AML-193 (cell line): ENCODE results near the gene RSPH1.
A peak's percentile ranks its signal among the peaks of the same experiment; 100 is the strongest.

Experiments used
- DNase-seq, 2 experiments: peaks; one replicate each; lab custom pipeline; 2025; lab: John Stamatoyannopoulos, UW

Gene RSPH1

DNA sequence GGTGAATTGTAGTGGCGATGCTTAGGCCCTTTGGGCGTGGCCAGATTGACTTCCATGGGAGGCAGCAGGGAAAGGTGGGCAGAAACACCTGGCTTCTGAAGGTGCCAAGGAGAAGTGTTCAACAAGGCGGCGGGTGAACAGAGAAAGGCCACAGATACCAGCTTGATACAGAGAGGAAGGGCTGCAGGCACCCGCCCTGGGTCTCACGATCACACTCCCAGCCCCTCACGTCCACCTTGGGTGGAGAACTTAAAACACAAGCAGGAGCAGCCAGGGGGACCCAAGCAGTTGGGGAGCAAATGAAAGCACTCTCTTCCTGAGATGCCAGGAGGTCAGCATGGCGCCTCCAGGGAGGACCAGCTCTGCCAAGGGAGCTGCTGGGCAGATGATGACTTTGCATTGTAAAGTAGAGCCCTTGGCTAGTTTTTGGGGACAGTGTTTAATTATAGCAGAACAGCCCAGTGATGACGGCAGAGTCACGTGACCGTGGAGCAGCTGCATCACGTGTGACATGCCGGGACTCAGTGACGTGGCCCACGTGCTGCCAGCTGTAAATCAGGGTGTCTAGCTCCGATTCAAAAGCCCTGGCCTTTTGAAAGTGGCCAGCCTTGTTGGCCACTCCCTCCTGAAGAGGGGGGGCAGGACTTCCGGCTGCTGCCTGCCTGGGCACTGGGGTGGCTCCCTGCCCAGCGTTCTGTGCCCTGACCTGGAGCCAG, 36.6 kb upstream of the RSPH1 start:
- no peak for DNase-seq

DNA sequence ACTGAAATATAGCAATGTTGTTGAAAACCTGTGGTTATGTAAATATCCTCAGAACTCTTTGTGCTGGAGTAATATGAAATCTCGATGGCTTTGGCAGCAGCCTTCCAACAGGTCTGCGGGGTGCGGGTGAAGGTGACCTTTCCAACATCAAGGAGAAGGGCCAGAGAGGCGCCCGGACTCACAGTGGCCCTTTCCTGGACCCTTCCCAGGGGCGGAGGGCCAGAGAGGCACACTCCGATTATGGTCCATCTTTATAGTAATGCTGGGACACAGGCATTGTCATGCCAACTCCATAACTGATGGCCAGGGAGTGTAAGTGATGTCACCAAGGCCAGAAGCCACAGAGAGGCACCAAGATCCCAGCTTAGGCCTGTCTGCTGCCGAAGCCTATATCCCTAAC, 35.7 kb upstream of the RSPH1 start:
- DNase-seq, result no peak

DNA sequence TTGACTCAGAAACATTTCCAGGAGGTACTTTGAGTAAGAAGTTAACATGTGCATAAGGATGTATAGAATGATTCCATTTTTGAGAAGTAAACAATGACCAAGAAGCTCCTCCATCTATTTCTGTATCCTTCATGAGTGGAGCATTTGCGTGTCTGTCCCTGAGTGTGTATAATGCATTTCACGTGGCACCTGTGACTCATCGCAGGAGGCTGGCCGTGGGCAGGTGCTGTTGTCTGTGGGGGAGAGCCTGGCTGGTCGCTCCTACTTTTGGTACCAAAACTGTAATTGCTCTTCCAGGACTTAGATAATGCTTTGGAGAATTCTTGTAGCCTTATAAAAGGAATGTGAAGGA, 34.1 kb upstream of the RSPH1 start:
- no peak for DNase-seq

DNA sequence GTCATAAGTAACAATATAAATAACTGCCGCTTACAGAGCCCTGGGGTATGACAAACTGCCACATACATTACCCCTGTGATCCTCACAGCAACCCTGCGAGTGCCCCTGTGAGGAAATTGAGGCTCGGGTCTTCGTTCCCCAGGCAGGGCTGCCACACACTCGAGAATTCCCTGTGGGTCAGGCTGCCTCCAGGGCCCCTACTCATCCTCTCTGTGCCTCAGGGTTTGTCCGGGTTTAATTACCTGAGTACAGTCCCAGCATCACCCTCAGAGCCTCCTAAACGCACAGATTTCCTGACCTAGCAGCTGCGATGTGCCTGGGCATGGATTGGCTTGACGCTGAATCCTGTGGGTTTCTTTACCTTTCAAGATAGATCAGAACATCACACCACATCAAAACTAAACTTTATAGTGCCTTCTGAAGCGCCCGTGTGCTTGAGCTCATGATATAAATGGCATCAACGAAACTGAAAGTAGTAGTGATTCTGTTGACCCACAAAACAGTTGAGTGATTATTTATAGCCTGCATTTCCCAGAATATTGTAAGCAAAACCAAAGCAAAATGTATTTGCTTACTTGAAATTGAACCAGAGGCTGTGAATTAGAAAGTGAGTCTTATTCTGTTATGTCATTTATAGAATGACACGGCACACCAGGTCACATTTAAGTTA, 31.6 kb upstream of the RSPH1 start:
- no peak for DNase-seq

DNA sequence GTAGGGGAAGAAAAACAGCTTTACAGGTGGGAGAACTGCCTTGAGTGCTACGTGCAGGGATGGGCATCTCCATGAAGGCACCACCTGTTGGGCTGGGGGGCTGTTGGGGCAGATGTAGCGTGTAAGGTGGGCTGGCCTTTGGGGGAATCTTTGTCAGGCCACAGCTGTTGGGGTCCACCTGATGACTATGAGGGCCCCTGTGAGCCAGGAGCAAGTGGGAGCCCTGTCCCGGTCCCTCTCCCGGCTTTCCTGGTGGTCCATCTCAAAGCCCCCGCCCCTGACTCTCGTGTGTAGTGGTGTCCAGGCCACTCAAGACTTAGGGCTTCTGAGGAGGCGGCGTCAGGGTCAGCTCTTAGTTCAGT, 31.1 kb upstream of the RSPH1 start:
- DNase-seq, result no peak

DNA sequence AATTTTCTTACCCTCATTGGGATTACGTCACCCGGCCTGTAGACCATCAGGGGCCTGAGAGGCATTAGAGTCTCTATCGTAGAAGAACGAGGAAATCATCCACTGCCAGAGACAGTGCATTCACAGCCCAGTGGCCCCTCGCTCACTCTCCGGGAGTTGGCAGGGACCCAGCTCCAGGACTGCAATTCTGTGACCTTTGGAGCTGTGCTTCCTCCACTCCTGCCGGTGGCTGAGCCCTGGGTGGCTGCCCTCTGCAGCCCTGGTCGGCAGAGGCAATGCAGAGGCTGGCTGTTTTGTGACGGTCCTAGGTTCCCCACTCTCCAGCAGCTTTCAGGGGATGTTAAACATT, 30.3 kb upstream of the RSPH1 start:
- no peak for DNase-seq

DNA sequence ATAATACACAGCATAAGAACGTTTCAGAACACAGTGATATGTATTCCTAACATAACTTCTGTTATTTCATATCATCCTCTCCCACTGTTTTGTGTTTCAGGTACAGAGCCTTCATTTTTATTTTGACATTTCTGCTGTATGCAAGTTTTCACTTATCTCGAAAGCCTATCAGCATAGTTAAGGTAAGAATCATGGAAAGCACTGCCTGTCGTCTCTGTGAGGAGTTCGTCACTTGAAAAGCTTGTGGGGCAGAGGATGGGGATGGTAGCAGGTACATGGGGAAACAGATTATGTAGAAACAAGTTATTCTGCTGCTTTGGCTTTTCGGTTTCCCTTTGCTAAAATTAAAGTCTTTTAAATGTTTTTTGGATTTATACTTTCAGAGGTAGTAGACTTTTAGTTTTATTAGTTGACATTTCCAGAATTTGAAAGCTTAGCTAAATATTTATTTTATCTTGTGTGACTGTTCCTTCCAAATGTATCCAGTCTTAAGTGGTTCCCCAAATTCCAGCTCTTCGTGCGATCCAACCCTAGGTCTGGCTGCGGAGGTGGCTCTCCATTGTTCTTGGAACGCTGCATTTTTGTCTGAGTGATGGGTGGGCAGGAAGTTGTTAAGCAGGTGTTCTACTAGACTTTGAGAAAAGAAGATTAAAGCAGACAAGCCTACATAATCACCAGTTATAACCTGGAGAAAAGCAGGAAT, 29.8 kb upstream of the RSPH1 start:
- DNase-seq, result no peak

DNA sequence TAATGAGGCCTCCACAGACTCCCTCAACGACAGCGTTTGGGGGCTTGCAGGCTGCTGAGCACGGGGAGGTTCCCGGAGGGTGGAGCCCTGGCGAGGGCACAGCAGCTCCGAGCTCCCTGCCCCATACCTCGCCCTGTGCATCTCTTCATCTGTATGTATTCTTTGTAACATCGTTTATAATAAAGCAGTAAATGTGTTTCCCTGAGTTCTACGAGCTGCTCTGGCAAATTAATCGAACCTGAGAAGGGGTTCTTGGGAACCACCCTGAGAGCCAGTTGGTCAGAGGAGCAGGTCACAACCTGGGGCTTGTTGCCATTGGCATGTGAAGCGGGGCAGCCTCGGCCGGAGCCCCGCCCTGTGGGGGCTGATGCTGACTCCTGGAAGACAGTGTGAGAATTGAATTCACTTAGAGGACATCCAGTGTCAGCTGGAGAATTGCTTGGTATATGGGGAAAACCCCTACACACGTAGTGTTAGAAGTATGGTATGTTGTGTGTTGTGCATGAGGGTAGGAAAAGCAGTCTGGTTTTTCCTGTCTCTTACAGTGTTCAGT, 29.1 kb upstream of the RSPH1 start:
- DNase-seq, result no peak

DNA sequence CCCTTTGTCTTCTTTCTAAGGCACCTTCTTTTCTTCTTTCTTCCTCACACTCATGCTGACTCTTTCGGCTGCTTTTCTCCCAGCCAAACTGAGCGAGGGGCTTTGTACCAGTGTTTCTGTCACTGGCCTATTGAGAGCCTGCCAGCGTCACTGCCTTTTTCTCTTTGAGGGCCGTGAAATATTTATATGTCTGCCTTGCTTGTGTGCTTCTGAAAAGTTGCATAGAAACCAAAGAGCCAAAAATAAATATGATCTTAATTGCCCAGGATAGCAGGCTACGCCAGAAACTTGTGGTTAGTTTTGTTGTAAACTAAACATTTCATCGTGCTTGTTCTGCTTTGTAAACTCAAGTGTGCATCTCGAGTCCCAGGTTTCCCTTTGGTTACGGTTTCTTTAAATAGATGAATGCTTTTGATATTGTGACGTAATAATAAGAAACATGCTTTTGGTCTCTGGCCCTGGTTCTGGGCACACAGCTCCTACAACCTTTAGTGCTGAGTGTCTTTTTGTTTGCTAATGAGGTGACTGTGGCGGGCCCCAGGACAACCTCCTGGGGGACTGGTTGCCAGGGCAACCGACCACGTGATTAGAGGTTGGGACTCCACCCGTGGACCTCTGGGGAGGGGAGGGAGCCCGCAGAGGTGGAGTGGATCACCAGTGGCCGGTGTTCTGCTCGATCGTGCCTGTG, 28.5 kb upstream of the RSPH1 start:
- no peak for DNase-seq

DNA sequence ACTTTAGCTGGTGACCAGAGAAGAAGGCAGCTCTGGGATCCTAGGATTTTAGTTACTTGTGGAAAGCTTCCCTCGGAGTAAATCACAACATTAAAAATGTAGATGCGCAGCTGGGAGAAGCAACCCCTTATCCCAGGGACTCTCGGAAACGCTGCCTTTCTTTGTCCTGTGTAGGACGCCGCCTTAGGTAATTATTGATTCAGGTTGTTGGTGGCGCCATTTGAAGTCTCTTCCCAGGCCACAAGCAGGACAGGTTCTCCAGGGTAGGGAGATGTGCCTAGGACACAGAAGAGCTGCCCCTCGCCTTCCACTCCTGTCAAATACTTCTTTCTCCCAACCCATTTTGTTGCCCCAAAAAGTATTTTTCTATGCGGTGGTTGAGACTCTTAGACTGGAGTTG, 27.9 kb upstream of the RSPH1 start:
- no peak for DNase-seq

DNA sequence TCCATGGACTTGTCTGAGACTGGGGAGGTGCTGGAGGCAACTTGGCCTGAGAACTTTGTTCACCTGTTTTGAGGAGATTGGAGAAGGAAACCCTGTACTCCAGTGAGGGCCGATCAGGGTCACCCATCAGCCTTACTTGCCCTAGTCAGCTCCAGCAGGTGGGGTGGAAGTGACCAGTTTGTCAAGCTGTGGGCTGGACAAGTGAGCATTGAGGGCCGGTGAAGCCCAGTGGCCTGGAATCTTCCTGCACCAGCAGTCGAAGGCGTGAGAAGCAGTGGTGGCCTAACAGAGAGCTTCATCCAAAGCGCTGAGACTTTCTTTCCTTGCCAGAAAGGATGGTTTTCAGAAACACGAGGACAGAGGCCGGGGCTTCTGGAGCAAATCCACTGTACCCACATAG, 27.2 kb upstream of the RSPH1 start:
- DNase-seq, result no peak

DNA sequence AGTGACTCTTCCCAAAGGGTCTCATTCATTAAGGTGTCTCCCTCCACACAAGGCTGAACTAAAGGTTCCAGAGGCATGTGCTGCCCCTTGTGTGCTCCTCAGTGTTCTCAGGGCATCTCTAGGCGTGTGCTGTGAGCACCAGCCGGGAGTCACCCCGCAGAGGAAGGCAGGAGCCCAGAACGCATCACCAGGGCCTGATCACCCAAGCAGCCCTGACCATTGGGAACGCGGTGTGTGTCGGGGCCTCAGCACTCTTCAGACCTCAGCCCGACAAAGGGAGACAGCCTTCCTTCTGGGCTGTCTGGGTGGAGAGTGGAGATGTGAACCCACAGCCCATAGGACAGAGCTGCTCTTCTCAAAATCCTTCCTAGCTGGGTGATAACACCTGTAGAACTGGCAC, 26.7 kb upstream of the RSPH1 start:
- no peak for DNase-seq

DNA sequence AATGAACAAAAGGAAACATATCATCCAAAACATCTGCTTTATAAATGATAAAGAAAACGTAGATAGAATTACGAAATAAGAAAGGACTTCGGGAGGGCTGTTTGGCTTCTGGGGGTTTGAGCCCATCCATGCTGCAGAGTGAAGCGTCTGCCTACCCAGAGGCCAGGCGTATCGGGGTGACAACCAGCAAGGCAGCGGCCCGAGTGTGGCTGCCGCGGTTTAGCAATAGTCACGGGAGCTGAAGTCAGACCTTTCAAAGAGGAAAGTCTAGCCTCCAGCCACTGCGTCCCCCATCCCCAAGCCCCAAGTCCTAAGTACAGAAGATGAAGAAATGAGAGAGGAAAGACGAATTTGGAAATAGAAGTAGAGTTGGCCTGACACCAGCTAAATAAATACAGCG, 26.2 kb upstream of the RSPH1 start:
- no peak for DNase-seq

DNA sequence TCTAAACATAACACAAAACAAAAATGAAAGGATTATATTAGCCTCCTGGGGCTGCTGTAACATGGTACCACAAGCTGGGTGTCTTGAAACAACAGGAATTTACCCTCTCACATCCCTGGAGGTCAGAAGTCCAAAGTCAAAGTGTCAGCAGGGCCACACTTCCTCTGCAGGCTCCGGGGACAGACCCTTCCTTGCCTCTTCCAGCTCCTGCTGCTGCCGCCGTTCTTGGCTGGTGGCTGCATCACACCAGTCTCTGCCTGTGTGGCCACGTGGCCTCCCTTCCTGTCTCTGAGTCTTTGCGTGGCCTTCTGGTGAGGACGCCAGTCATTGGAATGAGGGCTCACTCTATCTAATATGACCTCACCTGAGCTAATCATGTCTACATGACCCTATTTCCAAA, 25.8 kb upstream of the RSPH1 start:
- DNase-seq, result no peak

DNA sequence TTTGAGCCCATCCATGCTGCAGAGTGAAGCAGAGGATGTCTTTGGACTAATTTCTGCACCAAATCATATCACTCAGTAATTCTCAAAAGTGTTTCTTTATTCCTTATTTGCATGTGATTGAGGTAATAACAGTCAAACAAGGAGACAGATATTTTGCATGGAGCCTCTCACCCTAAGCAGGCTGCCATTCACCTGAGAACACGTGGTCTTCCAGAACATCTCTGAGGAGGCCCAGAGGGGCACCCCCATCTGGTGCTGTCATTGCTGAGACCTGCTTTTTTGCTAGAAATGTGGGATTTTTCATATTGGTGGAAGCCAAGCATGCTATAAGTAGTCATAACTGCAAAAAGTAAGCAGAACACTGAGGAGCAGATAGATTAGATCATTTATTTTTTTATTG, 25.4 kb upstream of the RSPH1 start:
- DNase-seq, result no peak

DNA sequence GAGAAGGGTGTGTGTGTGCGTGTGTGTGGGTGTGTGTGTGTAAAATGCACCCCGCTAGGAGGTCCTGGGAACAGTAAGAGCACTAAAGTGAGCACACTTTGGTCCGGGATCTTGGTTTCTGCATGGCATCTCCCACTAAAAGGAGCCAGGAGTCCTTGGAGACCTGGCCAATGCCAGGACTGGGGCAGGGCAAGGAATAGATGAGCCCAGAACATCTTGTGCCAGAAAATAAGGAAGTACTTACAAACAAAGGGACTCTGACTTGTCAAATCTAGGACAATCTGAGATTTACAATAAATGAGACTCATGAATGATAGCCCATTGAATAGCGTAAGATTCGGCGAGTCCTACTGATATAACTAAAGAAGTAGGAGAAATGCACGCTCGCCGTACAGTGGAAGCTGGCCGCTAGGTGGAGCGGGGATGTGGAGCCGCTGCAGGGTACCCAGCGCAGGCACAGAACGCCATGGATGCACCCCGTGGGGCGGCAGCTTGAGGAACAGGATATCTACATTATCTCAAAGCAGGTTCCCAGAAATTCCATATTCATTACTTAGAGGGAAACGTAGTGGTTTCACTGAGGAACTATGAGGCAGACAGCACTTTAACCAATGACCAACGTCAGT, 24.7 kb upstream of the RSPH1 start:
- no peak for DNase-seq

DNA sequence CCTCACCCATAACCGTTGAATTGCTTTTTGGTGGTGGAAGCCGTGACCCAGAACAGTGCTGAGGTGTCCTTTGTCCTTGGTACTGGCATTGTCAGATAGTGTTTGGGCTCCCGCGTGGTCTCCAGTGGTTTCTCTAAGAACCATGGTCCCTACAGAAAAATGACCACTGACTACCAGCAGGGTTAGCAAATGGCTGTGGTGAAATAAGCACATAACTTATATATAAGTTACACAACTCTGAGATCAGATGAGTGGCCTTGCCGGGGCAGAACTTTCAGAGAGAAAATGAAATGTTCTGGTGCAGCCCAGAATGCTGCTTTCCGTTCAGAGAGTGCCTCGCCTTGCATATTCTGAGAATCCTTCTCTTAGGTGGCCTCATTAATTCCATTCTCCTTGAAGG, 22.6 kb upstream of the RSPH1 start:
- DNase-seq, result no peak

DNA sequence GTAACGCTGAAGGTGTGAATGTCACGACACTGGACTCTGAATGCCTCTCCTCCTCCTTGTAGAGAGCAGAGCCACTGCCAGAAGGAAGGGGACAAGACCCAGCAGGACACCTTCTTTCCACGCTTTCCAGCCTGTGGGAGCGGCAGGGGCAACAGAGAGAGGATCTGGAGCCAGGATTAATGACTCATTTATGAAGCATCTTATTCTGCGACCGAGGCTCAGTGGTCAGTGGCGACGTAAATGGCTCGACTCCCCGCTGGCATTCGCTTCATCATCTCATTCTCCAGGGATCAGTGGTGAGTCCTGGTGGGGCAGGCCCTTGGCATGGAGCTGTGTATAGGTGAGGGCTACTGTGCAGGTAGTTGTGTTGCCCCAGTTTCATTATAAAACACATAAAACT, 22.2 kb upstream of the RSPH1 start:
- no peak for DNase-seq

DNA sequence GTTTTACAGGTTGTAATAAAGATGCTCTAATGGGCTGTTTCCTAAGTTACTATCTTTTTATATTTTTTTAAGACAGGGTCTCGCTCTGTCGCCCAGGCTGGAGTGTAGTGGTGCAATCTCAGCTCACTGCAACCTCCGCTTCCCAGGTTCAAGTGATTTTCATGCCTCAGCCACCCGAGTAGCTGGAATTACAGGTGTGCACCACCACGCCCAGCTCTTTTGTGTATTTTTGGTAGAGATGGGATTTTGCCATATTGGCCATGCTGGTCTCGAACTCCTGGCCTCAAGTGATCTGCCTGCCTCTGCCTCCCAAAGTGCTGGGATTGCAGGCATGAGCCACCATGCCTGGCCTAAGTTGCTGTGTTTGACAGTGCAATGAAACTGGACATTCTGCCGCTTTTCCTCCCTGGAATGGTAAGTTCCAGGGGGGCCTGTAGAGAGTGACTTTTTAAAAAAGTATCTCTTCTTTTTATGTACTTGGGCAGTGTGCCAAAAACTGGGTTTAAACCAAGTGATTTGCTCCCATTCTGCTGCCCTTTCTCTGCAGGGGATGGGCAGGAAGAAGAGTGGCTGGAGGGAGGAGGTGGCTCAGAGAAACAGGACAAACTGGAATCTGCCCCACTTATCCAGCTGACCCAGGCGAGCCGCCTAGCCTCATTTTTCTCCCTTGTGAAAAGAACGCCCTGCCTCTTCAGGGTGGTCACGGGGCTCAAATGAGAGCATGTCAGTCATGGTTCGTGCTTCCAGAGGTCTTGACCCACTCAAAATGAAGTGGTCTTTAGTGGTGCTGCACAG, 19.9 kb upstream of the RSPH1 start:
- no peak for DNase-seq

DNA sequence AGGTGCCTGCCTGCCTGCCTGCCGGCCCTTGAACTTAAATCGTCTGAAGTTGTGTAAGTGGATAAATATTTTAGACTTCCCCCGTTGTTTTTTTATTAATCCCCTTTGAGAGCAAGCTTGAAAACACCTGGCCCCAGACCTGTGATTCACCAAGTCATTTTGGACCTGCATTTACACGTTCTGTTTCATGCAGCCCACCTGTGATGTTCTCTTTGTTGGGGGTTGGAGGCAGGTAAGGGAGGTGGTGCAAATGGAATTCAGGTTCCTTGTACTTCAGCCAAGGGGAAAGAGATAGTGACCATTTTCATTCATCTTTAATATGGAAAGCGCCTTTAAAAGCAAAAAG, 18.8 kb upstream of the RSPH1 start:
- DNase-seq, result no peak

DNA sequence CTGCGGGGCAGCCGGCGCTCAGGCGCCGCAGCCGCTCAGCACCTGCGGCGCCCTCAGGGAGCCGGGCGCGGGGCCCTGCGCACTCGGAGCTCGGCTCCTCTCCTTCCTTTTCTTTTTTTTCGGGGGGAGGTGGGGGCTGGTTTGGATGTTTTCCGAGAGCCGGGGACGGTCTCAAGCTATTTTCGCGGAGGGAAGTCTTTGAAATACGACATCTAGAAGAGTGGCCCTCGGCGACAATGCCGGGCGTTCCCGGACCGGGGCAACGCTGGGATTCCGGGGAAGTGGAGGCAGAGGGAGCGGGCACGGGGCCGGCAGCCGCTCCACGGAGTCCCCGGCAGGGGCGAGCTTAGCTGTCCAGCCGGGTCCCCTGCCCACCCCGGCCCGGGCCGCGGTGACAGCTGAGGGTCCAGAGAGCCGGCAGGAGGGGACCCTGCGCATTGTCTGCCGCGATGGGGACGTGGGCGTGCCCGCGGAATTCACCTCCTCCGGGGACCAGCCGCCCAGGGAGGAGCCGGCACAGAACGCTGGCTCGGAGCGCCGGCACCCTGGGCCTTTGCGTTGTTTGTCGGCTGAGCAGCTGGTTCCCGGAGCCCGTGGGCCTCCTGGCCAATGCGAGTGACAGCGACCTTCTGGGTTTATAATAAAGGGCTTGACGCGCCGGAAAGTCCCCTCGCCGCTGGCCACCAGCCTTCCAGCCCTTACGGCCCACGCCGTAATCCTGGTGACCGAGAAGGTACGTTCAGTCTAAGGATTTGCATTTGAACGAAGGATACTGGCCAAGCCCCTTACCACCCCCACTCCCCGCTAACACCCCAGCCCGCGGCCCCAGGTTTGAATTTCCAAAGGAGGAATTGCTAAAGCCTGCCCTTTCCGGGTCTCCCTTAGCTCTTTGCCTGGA, 18.2 kb upstream of the RSPH1 start:
- peak in 1 of 2 experiments; percentile 6 for DNase-seq
